DOHH2 (cell line): ENCODE results near the gene XKR3.
"Not testable (repeated sequence)": the region's sequence is repeated elsewhere in the genome, so short reads cannot be mapped to it uniquely, and the experiment has no call there.

Source experiments
- H3F3A ChIP-seq: fragments of 200-600 bp; sonication (generic), shearing (Covaris generic); 2 replicates; pipeline ENCODE4 v1.6.0; 2016; ENCODE audit warnings: antibody characterized with exemption, mild to moderate bottlenecking; ENCODE audit not compliant: control insufficient read depth, insufficient read depth
- H3K27ac ChIP-seq: fragments of 200-600 bp; sonication (generic); 2 replicates; pipeline ENCODE4 v1.5.1; 2014; ENCODE audit warnings: low read depth, mild to moderate bottlenecking, low read length, moderate library complexity
- H3K27me3 ChIP-seq: fragments of 200-600 bp; sonication (generic); 2 replicates; pipeline ENCODE4 v1.6.1; 2014; ENCODE audit warnings: mild to moderate bottlenecking, low read length, mixed read lengths; ENCODE audit not compliant: control insufficient read depth
- H3K36me3 ChIP-seq: fragments of 200-600 bp; sonication (generic); 2 replicates; pipeline ENCODE4 v1.6.1; 2014; ENCODE audit warnings: mild to moderate bottlenecking, low read length, moderate library complexity, mixed read lengths; ENCODE audit not compliant: control insufficient read depth
- H3K4me1 ChIP-seq: fragments of 200-600 bp; sonication (generic); 2 replicates; pipeline ENCODE4 v1.6.1; 2014; ENCODE audit warnings: mild to moderate bottlenecking, low read length, mixed read lengths; ENCODE audit not compliant: control insufficient read depth
- H3K4me2 ChIP-seq: fragments of 200-600 bp; sonication (generic); 2 replicates; pipeline ENCODE4 v1.6.0; 2014; ENCODE audit warnings: mild to moderate bottlenecking, low read length, moderate library complexity
- H3K4me3 ChIP-seq: fragments of 200-600 bp; sonication (generic); 2 replicates; pipeline ENCODE4 v1.5.1; 2014; ENCODE audit warnings: mild to moderate bottlenecking, low read length, mixed read lengths
- H3K79me2 ChIP-seq: fragments of 200-600 bp; sonication (generic); 2 replicates; pipeline ENCODE4 v1.6.1; 2014; ENCODE audit warnings: mild to moderate bottlenecking, low read length, mixed read lengths; ENCODE audit not compliant: control insufficient read depth
- H3K9me2 ChIP-seq: fragments of 200-600 bp; sonication (generic); replicated peaks from 2 replicates; pipeline ENCODE4 v1.6.1; 2014; ENCODE audit warnings: mild to moderate bottlenecking, low read length, mixed read lengths; ENCODE audit not compliant: control insufficient read depth
- H3K9me3 ChIP-seq: fragments of 200-600 bp; sonication (generic); 2 replicates; pipeline ENCODE4 v1.6.1; 2014; ENCODE audit warnings: antibody characterized with exemption, low read length, mixed read lengths; ENCODE audit not compliant: control insufficient read depth, insufficient read depth
- H4K20me1 ChIP-seq: fragments of 200-600 bp; sonication (generic); 2 replicates; pipeline ENCODE4 v1.6.0; 2014; ENCODE audit warnings: low read depth, mild to moderate bottlenecking, antibody characterized with exemption, low read length, moderate library complexity; ENCODE audit not compliant: control insufficient read depth, insufficient read depth
- CTCF ChIP-seq: fragments of 200-600 bp; sonication (generic); IDR thresholded peaks from one replicate; pipeline ENCODE4 v1.5.1; 2014; ENCODE audit warnings: antibody characterized with exemption, mild to moderate bottlenecking, low read depth, low read length; ENCODE audit not compliant: poor library complexity, severe bottlenecking
- EZH2phosphoT487 ChIP-seq: fragments of 200-600 bp; sonication (generic); IDR thresholded peaks from 2 replicates; pipeline ENCODE4 v1.6.1; 2017; ENCODE audit warnings: borderline replicate concordance, mild to moderate bottlenecking, antibody characterized with exemption, low read length, moderate library complexity, mixed read lengths

Gene XKR3

GRCh38 chr22:16824716-16825687 lies at the start of gene XKR3:
TSS of gene XKR3 (minus strand) at chr22:16825411. CDS start at chr22:16808073, 17,338 bp downstream.
- H3K27me3 ChIP-seq = no peaks in the 10 kb centered on the region
- H3K9me2 ChIP-seq = no peaks in the 10 kb centered on the region
- H3K9me3 ChIP-seq = peaks cover under 1% of the 10 kb centered on the region; the same call in 1 of the 2 replicates
- H4K20me1 ChIP-seq = no peaks in the 10 kb centered on the region
- H3K4me2 ChIP-seq = peak within 1 kb of the TSS; percentile 26; the same call in 1 of the 2 replicates
- H3K4me3 ChIP-seq = no peak within 1 kb of the TSS
- H3F3A ChIP-seq = no peaks in the 10 kb centered on the region
- TF ChIP-seq CTCF (no peak), EZH2phosphoT487 (no peak)
- no peaks in the 10 kb centered on the region for H3K79me2 ChIP-seq
- no peak within 1 kb of the TSS for H3K27ac ChIP-seq
- H3K4me1 ChIP-seq = peaks cover 19% of the 10 kb centered on the region
- no peaks in the 10 kb centered on the region for H3K36me3 ChIP-seq

DNA sequence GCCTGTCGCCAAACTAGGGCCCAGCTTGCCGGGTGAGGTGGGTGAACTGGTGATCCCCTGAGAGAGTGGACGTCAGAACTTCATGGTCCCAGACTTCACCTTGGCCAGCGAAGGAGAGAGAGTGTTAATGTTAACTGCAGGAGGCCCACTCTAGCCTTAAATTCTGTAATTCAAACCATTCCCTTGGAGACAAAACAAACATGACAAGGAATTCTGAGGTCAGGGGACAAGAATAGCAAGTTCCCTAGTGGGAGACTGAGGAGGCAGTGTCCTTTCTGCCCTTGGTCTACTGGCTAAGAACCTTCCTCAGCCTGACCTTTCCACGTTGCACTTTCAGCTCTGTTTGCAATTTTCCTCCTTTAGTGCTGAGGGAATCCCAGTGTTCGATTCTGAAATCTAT lies 44.4 kb upstream of the XKR3 start:
- H3K36me3 ChIP-seq, H3K27ac ChIP-seq: not testable (repeated sequence)

DNA sequence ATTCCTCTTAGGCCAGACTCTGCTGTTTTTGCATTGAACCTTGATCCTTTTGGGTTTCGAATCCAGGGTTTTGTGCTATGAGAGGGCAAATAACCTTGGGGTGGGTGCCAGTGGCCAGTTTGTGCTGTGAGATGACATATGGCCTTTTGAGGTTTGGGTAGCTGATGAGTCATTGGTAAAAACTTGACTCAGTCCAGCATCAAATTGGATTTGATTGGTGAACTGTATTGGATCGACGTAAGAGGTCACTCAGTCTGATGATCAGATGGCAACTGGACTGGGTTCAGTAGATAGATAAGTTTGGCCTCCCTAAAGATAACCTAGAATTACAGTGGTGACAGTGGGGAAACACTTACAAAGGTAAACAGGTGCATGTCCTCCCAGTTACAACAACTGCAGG lies 41.0 kb upstream of the XKR3 start:
- Histone ChIP-seq H3K79me2 (no peaks in the 10 kb centered on the region), H4K20me1 (no peaks in the 10 kb centered on the region), H3K27ac (no peak overlapping the region), H3K27me3 (no peaks in the 10 kb centered on the region), H3K9me2 (no peaks in the 10 kb centered on the region), H3K4me2 (no peak overlapping the region), H3F3A (no peaks in the 10 kb centered on the region), H3K36me3 (no peaks in the 10 kb centered on the region), H3K4me3 (no peak overlapping the region), H3K9me3 (no peaks in the 10 kb centered on the region), H3K4me1 (no peaks in the 10 kb centered on the region)
- TF ChIP-seq EZH2phosphoT487 = no peak
- no peak for TF ChIP-seq CTCF

More for the DNA sequence above, 44.4 kb upstream of the XKR3 start:
- H4K20me1 ChIP-seq, H3F3A ChIP-seq, H3K27me3 ChIP-seq, H3K9me3 ChIP-seq, H3K4me1 ChIP-seq, H3K79me2 ChIP-seq, H3K4me2 ChIP-seq, H3K4me3 ChIP-seq, H3K9me2 ChIP-seq: not testable (repeated sequence)

GRCh38 chr22:16856851-16857250 lies 31.6 kb upstream of the XKR3 start:
- H3K79me2 ChIP-seq, H4K20me1 ChIP-seq, H3K36me3 ChIP-seq, H3F3A ChIP-seq, H3K4me1 ChIP-seq, H3K4me3 ChIP-seq, H3K27me3 ChIP-seq, H3K9me2 ChIP-seq, H3K27ac ChIP-seq, H3K4me2 ChIP-seq, H3K9me3 ChIP-seq: not testable (repeated sequence)
